CD14-positive monocyte (primary cell): ENCODE data around the gene ABL2. TPM values are rescaled to one million over a fixed set of nuclear protein-coding genes. Genes with fewer than 3 reads are reported as not detected.

Source experiments
- DNase-seq, 3 donors: peaks; one replicate each; pipeline ENCODE4 v3.0.0-alpha.2; 2011 to 2022
- H2AFZ ChIP-seq: 2 replicates; pipeline ENCODE4 v1.6.0; 2012; ENCODE audit warnings: mild to moderate bottlenecking, low read depth, low read length, inconsistent platforms; ENCODE audit not compliant: insufficient read depth, poor library complexity, severe bottlenecking
- H3K27ac ChIP-seq, 2 donors: 1 replicate in 1 of 2; 2 replicates in 1 of 2; pipeline ENCODE4 v1.5.1; 2012 to 2013; ENCODE audit warnings: low read length in 2 of 2, control low read depth in 1 of 2, inconsistent platforms in 1 of 2, low read depth in 1 of 2, mild to moderate bottlenecking in 1 of 2
- H3K27me3 ChIP-seq, 2 donors: one replicate each; pipeline versions ENCODE4 v1.6.0 to v1.6.1; 2011 to 2013; ENCODE audit warnings: low read length in 2 of 2; ENCODE audit not compliant: control insufficient read depth in 2 of 2, insufficient read depth in 2 of 2
- H3K36me3 ChIP-seq, 2 donors: replicated peaks in 1 of 2; 1 replicate in 1 of 2; 2 replicates in 1 of 2; pipeline versions ENCODE4 v1.5.1 to v1.6.1; 2012 to 2013; ENCODE audit warnings: low read length in 2 of 2, control low read depth in 1 of 2, inconsistent platforms in 1 of 2, mild to moderate bottlenecking in 1 of 2; ENCODE audit not compliant: insufficient read depth in 2 of 2, control insufficient read depth in 1 of 2
- H3K4me1 ChIP-seq, 2 donors: 1 replicate in 1 of 2; 2 replicates in 1 of 2; pipeline versions ENCODE4 v1.5.1 to v1.6.1; 2012 to 2013; ENCODE audit warnings: low read length in 2 of 2, control low read depth in 1 of 2, inconsistent platforms in 1 of 2, mild to moderate bottlenecking in 1 of 2, moderate library complexity in 1 of 2; ENCODE audit not compliant: insufficient read depth in 2 of 2, control insufficient read depth in 1 of 2
- H3K4me2 ChIP-seq: replicated peaks from 2 replicates; pipeline ENCODE3; 2012; ENCODE audit warnings: low read length, moderate library complexity, mild to moderate bottlenecking; ENCODE audit not compliant: poor library complexity, severe bottlenecking; ENCODE audit errors: extremely low read depth
- H3K4me3 ChIP-seq, 3 experiments: fragments of 200-600 bp in 1 of 3; sonication (generic) in 1 of 3; replicated peaks in 1 of 3; 1 replicate in 2 of 3; 2 replicates in 1 of 3; pipeline ENCODE4 v1.5.1; 2011 to 2013; ENCODE audit warnings: low read length in 3 of 3, mild to moderate bottlenecking in 3 of 3, control low read depth in 2 of 3, low read depth in 2 of 3, inconsistent platforms in 1 of 3, moderate library complexity in 1 of 3
- H3K79me2 ChIP-seq: 2 replicates; pipeline ENCODE4 v1.6.0; 2012; ENCODE audit warnings: mild to moderate bottlenecking, control low read depth, inconsistent platforms, low read length, moderate library complexity; ENCODE audit not compliant: insufficient read depth
- H3K9ac ChIP-seq: 2 replicates; pipeline ENCODE4 v1.6.0; 2017; ENCODE audit warnings: low read length, mild to moderate bottlenecking; ENCODE audit not compliant: insufficient read depth, poor library complexity, severe bottlenecking
- H3K9me3 ChIP-seq, 2 donors: replicated peaks in 1 of 2; 1 replicate in 1 of 2; 2 replicates in 1 of 2; pipeline versions ENCODE4 v1.5.1 to v1.6.1; 2012 to 2013; ENCODE audit warnings: low read length in 2 of 2, control low read depth in 1 of 2; ENCODE audit not compliant: control insufficient read depth in 1 of 2, insufficient read depth in 1 of 2
- H4K20me1 ChIP-seq: 2 replicates; pipeline ENCODE4 v1.6.0; 2012; ENCODE audit warnings: mild to moderate bottlenecking, low read length, control low read depth, moderate library complexity; ENCODE audit not compliant: insufficient read depth
- H3K27ac Mint-ChIP-seq, 7 donors: one replicate each; pipeline ENCODE4 v1.8.0; 2020; ENCODE audit warnings: mild to moderate bottlenecking in 7 of 7, mixed read lengths in 7 of 7, moderate library complexity in 6 of 7, inconsistent platforms in 2 of 7
- H3K27me3 Mint-ChIP-seq, 3 donors: one replicate each; pipeline ENCODE4 v1.8.0; 2021 to 2022; ENCODE audit warnings: low read depth in 3 of 3, mild to moderate bottlenecking in 3 of 3, mixed read lengths in 3 of 3, moderate library complexity in 3 of 3, inconsistent platforms in 1 of 3
- H3K36me3 Mint-ChIP-seq, 2 donors: one replicate each; pipeline ENCODE4 v1.8.0; 2020; ENCODE audit warnings: mixed read lengths in 2 of 2, inconsistent platforms in 1 of 2, mild to moderate bottlenecking in 1 of 2
- H3K4me1 Mint-ChIP-seq: one replicate; pipeline ENCODE4 v1.8.0; 2020; ENCODE audit warnings: mild to moderate bottlenecking, mixed read lengths
- H3K4me3 Mint-ChIP-seq, 2 donors: one replicate each; pipeline ENCODE4 v1.8.0; 2020; ENCODE audit warnings: mild to moderate bottlenecking in 2 of 2, mixed read lengths in 2 of 2, moderate library complexity in 1 of 2
- H3K9me3 Mint-ChIP-seq, 7 donors: one replicate each; pipeline ENCODE4 v1.8.0; 2020 to 2022; ENCODE audit warnings: mixed read lengths in 7 of 7, mild to moderate bottlenecking in 6 of 7, moderate library complexity in 6 of 7, inconsistent platforms in 2 of 7
- CTCF ChIP-seq: fragments of 200-600 bp; IDR thresholded peaks from one replicate; pipeline ENCODE4 v1.8.0; 2022; ENCODE audit warnings: antibody characterized with exemption, mild to moderate bottlenecking
- WGBS: methylation state at CpG from one replicate; pipeline ENCODE4 v1.1.5; 2013; ENCODE audit warnings: missing lambda C conversion rate; ENCODE audit not compliant: insufficient coverage; 5-methylcytosine and 5-hydroxymethylcytosine counted together
- intact Hi-C, 2 donors: fragments of 100-400 bp; cut with micrococcal nuclease; formaldehyde crosslinking; loops; one replicate each; pipeline versions ENCODE4 v1.15.0 to v1.15.1; 2023
- polyA plus RNA-seq, 3 donors: library from polyadenylated mRNA; depleted of rRNA in 1 of 3; unstranded in 2 of 3; stranded (reverse) in 1 of 3; fragments of 300-500 nt in 2 of 3; fragments of >200 nt in 1 of 3; fragmentation: Illumina TruSeq in 2 of 3; gene quantifications; 1 replicate in 2 of 3; 2 replicates in 1 of 3; pipeline ENCODE4 v1.2.3, GENCODE V29; 2012 to 2021

ABL2 gene
- polyA plus RNA-seq, 3 donors = 0.20 to 2.1 (median 1.4) TPM

- WGBS = 80% methylated on average over 7 of the region's 10 CpGs
These were observed 99.6 kb downstream of the ABL2 start for GRCh38 chr1:179129702-179130473.

More at GRCh38 chr1:179129702-179130473, 99.6 kb downstream of the ABL2 start:
- Mint-ChIP-seq H3K9me3 (peaks cover 0 to 2% (median 0%) of the 10 kb centered on the region in 7 donors), H3K27ac (peak overlapping the region; percentile 26 to 93 (median 88)), H3K4me1 (peaks cover 16% of the 10 kb centered on the region), H3K4me3 (peak overlapping the region; percentile 52 to 81), H3K36me3 (peaks cover 11 to 16% of the 10 kb centered on the region in 2 donors), H3K27me3 (peaks cover 0 to 1% (median 0%) of the 10 kb centered on the region in 3 donors)
- Histone ChIP-seq H3K4me1 (peaks cover 11 to 12% of the 10 kb centered on the region in 2 donors), H3K4me3 (peak overlapping the region in 1 of 3 experiments; percentile 52), H3K27me3 (no peaks in the 10 kb centered on the region), H3K9me3 (no peaks in the 10 kb centered on the region), H2AFZ (peak overlapping the region; percentile 60), H4K20me1 (no peaks in the 10 kb centered on the region), H3K36me3 (peaks cover 0 to 3% of the 10 kb centered on the region in 2 donors), H3K4me2 (peak overlapping the region; percentile 60), H3K9ac (no peak overlapping the region), H3K27ac (peak overlapping the region; percentile 54 to 71), H3K79me2 (no peaks in the 10 kb centered on the region)
- no peak for TF ChIP-seq CTCF
- peak; percentile 54 to 80 (median 72) for DNase-seq
- intact Hi-C loops = loop anchor here (5.0 to 10.0 kb wide), 3 partner anchors 65 to 237 kb away; partner anchors contain the start of gene AXDND1 (in 2 of the 2)
